Peyer's patch (tissue), 4 donors: Measurements from ENCODE around the gene ARL5C.

ENCODE experiments used
- POLR2A ChIP-seq, 2 donors: fragments of 450-650 bp; IDR thresholded peaks; one replicate each; pipeline ENCODE4 v1.5.1; 2017; ENCODE audit warnings: antibody characterized with exemption in 2 of 2, mild to moderate bottlenecking in 2 of 2, moderate library complexity in 2 of 2
- TF ChIP-seq, protein P1 (sequence below), 6 experiments: fragments of 450-650 bp in 4 of 6; fragments of 200-600 bp in 2 of 6; sonication (generic) in 1 of 6; IDR thresholded peaks; one replicate each; pipeline ENCODE4 v1.5.1; 2017 to 2019; ENCODE audit warnings: antibody characterized with exemption in 6 of 6, mild to moderate bottlenecking in 3 of 6, moderate library complexity in 1 of 6

GRCh38 chr17:39170109-39170508 lies 4.1 kb upstream of the ARL5C start:
- TF ChIP-seq, protein P1, sequence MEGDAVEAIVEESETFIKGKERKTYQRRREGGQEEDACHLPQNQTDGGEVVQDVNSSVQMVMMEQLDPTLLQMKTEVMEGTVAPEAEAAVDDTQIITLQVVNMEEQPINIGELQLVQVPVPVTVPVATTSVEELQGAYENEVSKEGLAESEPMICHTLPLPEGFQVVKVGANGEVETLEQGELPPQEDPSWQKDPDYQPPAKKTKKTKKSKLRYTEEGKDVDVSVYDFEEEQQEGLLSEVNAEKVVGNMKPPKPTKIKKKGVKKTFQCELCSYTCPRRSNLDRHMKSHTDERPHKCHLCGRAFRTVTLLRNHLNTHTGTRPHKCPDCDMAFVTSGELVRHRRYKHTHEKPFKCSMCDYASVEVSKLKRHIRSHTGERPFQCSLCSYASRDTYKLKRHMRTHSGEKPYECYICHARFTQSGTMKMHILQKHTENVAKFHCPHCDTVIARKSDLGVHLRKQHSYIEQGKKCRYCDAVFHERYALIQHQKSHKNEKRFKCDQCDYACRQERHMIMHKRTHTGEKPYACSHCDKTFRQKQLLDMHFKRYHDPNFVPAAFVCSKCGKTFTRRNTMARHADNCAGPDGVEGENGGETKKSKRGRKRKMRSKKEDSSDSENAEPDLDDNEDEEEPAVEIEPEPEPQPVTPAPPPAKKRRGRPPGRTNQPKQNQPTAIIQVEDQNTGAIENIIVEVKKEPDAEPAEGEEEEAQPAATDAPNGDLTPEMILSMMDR (IDR thresholded peaks at IDR 0.05), result no peak
- TF ChIP-seq POLR2A (IDR thresholded peaks at IDR 0.05), result no peak
